ENCODE measurements around the gene PKP3.

DNA sequence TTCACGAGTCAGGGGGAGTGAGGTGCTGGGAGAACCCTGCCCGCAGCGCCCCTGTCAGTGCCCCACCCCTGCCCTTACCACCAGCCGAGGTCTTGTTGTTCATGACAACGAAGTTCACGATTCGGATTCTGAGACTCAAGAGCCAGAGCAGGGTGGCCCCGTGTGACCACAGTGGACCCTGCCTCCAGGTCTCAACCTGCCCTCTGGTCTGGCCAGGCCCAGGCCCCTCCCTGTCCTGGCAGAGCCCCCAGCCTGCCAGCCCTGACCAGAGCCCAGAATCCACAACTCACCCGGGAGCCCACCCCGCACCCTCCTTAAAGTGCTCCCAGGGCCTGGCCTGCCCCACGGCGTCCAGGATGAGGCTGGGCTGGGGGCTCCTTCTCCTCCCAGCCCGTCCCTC is 37.9 kb downstream of the PKP3 start:
- TF ChIP-seq, protein P1, sequence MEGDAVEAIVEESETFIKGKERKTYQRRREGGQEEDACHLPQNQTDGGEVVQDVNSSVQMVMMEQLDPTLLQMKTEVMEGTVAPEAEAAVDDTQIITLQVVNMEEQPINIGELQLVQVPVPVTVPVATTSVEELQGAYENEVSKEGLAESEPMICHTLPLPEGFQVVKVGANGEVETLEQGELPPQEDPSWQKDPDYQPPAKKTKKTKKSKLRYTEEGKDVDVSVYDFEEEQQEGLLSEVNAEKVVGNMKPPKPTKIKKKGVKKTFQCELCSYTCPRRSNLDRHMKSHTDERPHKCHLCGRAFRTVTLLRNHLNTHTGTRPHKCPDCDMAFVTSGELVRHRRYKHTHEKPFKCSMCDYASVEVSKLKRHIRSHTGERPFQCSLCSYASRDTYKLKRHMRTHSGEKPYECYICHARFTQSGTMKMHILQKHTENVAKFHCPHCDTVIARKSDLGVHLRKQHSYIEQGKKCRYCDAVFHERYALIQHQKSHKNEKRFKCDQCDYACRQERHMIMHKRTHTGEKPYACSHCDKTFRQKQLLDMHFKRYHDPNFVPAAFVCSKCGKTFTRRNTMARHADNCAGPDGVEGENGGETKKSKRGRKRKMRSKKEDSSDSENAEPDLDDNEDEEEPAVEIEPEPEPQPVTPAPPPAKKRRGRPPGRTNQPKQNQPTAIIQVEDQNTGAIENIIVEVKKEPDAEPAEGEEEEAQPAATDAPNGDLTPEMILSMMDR (conservative IDR thresholded peaks at IDR 0.05; ENCODE audit: low read length): no peak
- no peak for TF ChIP-seq EZH2phosphoT487 (IDR thresholded peaks at IDR 0.05; ENCODE audit: borderline replicate concordance, low read depth, low read length)
